Measurements from ENCODE around the gene FABP1.
A peak's percentile ranks its signal among the peaks of the same experiment; 100 is the strongest.

The FABP1 gene

DNA sequence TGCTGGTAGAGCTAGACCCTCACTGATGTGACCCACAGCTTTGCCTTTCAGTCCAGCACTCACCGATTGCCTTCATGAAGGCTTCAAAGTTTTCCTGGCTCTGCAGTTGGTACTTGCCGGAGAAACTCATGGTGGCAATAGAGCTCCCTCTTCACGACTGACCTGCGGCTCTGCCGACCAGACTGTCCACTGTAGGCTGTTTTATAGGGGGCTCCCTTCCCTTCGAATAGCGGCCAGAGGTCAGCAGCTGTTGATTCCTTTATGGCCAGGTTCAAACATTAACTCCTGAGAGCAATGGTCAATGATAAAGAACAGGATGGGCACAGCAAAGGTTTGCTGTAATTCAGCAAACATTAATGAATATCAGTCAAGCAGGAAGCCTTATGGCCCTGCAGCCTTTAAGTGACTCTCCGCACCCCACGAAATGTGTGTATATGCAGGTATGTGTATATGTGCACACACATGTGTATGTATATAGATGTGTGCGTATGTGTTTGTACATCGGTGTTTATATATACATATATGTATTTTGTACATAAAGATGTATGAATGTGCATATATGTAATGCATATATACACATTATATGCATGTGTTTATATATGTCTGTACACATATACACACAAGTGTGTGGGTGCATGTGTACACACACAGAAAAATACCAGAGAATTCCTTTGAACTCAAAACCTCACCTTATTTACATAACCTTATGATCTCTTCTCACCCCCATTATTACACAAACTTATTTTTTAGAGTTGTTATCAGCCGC is at the start of gene FABP1:
TSS of gene FABP1 (minus strand) at position 175 of the 766 bp plus-strand sequence. CDS start at position 130, 45 bp downstream.
- no peak for FAIRE-seq

DNA sequence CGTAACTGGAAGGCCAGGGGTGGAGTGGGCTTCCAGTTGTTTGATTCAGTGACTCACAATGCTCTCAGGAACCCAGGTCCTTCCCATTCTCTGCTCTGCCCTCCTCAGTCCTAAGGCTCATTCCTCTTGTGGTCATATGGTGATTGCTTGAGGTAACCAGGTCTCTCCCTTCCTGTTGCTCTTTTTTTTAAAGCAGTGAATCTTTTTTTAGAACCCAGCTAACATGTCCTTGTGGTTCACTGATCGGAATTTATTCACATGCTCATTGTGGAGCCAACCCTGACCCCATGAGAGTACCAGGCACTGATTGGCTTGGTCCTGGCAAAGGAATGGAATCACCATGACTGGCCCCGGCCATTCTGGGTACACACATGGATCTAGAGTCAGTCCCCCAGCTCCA is 49.7 kb upstream of the FABP1 start:
- no peak for FAIRE-seq

DNA sequence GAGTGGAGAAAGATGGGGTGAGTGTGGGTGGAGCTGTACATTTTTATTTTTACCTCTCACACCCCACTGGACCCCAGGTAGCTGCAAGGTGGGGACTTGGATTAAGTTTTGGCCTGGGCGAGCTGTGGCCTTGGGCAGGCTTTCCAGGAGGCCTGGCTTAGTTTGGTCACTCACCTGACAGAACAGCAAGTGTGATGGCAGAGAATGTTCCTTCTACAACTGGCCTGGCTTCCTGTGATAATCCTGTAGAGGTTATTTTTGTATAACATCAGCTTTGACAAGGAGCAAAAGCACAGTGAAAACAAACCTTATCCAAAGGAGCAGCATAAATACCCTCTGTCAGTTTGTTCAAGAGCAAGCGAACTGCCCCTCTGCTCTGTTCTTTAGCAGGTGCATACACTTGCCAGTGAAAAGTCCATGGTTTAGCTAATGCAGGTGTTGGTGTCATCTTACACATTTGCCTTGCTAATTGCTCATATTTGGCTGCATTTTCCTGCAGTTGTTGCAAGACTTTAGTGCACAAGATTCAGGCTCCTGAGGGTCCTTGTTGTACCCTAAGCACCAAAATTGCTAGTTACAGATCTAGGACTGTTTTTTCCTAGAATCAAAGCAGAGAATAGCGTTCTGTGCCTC is 48.6 kb upstream of the FABP1 start:
- no peak for FAIRE-seq

DNA sequence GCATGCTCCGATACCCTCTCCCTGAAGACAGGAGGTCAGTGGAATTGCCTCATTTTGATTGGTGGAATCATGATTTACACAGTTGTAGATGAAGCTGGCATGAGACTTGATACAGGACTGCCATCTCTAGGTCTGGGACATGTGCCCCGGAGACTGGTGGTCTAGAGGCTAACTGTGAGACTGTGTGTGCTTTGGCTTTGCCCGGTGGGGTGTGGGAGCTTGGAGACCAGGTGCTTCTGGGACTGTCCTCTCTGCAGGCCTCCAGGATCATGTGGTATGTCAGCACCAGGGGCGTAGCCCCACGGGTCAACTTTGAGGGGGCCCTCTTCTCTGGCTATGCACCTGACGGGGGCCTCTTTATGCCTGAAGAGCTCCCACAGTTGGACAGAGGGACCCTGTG is 45.0 kb upstream of the FABP1 start:
- no peak for FAIRE-seq

DNA sequence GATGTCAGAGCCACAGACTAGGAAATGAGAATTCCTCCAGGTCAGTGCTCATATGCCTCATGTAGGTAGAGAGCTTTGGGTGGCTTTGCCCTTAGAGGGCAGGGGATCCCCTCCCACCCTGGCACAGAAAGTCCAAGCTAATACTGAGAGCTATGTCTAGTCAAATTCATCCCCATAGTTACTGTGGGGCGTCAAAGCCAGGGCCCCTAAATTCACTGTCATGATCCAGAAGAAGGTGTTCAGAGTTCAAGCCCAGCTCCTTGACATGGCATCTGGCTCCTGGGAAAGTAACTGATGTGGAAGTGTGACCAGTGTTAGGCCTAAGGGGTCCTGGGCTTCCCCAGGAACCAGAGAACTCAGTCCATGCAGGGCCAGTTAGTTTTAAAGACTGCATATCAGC is 44.1 kb upstream of the FABP1 start:
- FAIRE-seq, result no peak

DNA sequence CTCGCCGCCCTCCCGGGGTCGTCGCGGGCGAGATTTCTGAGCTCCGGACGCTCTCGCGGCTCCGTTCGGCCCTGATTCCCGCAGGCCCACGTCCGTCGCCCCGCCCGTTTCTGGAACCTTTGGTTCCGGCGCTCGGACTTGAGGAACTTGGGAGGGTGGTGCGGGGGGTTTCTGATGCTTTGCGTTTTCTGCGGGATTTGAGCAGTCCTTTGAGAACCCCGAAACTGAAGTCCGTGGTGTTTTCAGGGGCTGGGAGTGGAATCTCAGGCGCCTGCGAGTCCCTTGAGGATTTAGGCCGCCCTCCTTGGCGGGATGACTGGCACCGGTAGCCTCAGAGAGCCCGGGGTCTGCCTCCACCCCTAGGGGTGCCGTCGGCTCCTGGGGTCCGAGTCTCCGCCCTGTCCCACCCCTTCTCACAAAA is 42.6 kb upstream of the FABP1 start:
- no peak for FAIRE-seq

DNA sequence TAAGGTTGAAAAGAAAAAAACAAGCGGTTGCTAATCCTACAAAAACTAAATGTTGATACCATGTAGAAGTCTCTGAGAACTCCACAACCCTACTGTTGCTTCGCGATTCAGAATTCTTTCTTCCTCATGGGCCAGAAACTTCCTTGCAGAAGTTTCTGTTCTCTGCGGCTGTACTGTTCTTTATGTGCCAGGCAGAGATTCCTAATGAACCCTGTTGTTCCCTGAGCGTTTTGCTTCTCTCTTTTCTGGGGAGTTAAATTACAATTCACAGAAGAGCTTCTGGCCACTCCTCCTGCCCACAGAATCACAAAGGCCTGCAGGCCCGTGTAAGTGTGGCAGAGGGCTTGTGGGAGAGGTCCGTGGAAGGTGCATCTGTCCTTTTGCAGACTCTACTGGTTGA is 40.5 kb upstream of the FABP1 start:
- no peak for FAIRE-seq

DNA sequence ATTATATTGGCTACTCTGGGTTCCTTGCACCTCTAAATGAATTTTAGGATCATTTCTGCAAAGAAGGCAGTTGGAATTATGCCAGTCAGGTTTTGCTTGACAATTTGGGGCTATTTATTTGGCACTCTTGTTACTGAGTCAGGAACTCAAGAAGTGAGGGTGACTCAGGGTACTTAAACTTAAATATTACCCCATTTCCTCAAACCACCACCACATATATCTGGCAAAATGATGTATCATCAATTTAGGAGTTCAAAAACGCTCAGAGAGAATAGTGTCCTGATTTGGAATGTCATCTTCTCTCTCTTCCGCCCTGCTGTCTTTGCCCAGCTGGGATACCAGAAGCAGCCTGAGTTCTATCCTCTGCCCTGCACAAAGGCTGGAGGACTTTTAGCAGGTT is 39.9 kb upstream of the FABP1 start:
- no peak for FAIRE-seq

DNA sequence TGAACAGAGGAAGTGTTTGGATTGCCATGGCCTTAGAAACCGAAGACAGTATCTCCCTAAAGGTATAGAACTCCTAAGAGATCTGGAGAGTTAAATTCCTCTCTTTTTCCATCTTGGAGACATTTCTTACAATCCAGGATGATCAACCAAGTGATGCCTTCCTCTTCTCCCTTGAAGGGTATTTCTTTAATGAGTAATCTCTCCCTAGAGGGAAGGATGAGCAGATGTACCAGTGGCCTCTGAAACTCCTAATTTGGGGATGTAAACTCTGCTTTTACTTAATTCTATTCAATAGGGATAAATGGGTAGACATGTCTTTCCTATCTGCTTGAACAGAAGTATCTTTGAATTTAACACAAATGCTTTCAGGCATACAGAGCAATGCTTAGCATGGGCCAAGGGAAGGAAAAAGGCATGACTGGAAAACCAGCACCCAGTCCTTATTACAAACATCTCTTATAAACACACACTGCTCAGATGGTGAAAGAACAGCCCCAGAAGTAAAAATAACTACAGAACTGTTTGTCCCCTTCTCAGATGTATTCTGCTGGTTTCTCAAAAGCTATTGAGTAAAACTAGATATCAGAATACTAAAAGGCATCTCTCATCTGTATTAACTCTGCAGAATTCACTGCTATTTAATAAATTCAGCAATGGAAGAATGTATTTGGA is 37.6 kb upstream of the FABP1 start:
- no peak for FAIRE-seq

DNA sequence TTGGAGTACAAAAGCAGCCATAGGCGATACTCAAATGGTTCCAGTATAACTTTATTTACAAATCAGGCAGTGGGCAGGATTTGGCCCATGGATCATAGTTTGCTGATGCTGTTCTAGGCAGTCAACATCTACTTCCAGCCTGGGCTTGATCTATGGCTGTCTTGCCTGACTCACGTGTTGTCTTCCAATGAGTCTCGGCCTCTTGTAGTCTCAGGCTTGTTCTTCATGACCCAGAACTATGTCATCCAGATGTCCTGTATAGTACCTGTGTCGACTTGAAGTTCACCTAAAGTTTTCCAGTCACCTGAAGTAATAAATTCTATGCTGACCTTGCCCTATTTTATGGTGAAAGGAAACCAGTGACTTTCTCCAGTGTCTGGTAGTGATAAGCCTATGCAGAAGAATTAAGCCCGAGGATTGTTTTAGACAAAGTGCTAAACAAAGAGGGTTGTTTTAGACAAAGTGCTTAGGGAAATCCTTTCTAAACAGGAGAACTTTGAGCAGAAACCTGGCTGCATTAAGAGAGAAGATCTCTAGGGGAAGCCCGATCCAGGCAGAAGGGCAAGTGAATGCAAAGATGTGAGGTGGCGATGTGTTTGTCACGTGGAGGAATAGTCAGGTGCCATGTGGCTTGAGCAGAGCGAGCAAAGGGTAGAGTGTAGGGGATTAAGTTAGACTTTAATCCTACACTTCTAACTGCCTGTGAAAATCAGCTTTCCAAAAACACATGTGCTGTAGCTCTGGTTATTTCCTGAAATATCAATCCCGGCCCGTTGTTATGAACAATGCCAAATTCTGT is 33.8 kb upstream of the FABP1 start:
- no peak for FAIRE-seq

DNA sequence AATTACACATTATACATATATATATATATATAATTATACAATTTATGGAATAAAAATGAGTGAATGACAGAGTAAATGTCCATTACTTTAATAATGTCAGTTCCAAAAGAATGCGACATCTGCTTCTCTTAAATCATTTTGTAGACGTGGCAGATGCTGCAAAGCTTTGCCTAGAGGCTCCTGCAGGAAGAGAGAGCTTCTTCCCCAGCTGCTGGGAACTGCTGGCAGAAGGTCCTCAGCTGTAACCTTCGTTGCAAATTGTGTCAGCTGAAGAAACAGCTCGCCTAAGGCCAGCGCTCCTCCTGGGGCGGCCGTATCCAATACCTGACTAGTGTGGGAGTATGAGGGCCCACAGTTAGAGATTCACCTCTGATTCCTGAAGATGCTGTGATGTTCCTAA is 32.7 kb upstream of the FABP1 start:
- FAIRE-seq, result no peak

DNA sequence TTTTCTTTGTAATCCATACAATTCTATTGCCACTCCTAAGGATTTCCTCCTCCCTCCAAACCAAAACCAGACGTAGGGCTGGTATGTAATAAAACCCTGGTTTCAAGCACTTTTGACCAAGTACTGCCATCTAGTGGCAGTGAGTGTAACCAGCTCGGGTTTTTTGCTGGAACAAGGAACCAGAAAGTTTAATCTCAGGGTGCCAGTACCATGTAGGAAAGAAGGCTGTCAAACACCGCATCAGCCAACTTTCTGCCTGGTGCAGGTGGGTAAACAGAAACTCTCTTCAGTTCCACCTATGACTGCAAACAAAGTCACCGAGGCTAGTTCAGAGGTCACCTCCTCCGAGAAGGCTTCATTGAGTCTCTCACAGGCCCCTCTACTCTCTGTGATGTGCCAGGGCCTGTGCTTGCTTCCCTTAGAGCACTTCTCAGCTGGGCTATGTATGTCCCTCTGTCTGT is 32.1 kb upstream of the FABP1 start:
- peak; percentile 94 for FAIRE-seq

DNA sequence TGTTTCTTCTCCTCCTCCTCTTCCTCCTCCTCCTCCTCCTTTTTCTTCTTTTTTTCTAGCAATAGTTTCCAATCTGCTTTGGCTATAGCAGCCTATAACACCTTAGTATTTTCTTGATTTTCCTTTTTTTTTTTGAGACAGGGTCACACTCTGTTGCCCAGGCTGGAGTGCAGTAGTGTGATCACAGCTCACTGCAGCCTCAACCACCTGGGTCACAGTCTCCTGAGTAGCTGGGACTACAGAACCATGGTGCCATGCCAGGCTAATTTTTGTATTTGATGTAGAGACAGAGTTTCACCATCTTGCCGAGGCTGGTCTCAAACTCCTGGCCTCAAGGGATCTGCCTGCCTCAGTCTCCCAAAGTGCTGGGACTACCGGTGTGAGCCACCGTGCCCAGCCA is 31.6 kb upstream of the FABP1 start:
- no peak for FAIRE-seq

DNA sequence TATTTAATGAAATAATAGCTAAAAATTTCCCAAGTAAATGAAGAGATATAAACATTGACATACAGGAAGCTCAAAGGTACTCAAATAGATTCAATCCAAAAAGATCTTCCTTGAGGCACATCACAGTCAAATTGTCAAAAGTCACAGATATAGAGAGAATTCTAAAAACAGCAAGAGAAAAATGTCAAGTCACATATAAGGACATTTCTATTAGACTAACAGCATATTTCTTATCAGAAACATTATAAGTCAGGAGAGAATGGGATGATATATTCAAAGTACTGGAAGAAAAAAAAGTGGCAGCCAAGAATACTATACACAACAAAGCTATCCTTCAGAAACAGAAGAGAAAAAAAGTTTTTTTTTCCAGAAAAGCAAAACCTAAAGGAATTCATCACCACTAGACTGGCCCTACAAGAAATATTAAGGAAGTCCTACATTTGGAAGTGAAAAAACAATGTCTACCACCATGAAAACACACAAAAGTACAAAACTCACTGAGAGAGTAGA is 21.1 kb upstream of the FABP1 start:
- no peak for FAIRE-seq

DNA sequence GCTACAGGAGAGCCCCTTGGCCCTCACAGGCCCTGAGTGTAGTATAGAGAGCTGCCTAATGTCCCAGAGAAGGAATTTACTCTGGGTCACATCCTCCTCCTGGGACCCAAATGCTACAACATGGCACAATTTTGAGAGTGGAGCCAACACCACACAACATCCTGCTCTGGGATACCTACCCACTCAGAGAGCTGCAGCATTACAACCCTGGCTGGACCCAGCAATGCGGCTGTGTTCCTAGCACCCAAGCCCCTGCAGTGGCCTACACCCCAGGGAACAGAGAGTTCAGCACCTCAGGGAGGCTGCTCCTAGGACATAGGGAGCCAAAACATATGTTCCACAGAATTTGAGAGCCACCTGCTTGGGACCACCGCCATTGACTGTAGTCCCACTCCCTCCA is 19.3 kb upstream of the FABP1 start:
- FAIRE-seq, result no peak

DNA sequence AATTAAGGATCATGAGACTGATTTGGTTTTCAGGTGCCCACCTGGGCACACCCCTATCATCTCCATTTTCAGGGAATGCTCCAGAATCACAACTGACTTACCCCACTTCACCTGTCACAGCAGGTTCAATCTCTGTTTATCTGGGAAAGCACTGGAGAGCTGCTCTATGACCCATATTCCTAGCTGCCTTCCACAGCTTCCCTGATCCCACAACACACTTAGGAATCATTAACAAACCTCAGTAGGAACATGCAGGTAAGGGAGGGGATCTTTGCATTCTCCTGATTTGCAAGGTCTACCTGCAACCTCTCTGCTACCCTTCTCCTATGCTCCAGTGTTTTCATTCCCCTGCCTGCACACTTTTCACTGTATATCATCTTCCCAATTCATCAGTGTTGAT is 18.7 kb upstream of the FABP1 start:
- FAIRE-seq, result no peak

DNA sequence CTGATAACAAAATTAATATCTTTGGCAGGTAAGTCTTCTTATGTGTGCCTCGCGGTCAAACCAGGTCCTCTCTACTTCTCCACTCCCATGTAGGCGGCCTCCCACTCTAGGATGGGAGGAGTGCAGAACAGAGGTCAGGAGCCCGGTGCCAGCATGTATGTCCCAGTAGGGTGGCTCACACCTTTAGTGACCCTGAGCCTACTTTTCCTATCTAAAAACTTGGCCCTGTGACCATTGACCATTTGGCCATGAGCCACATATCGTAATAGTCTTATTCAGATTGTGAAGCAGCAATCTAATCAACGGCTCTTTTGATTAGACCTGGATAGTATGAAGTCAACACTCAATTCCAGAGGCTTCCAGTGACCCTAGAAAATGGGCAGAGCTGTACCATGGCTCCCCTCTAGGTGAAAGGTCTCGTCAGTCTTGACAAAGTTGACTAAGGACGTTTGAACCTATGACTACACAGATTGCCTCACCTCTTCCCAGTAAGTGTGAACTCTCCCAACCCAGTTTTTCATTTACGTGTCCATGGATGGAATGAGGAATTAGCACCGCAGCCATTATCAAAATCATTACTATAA is 17.1 kb upstream of the FABP1 start:
- no peak for FAIRE-seq

DNA sequence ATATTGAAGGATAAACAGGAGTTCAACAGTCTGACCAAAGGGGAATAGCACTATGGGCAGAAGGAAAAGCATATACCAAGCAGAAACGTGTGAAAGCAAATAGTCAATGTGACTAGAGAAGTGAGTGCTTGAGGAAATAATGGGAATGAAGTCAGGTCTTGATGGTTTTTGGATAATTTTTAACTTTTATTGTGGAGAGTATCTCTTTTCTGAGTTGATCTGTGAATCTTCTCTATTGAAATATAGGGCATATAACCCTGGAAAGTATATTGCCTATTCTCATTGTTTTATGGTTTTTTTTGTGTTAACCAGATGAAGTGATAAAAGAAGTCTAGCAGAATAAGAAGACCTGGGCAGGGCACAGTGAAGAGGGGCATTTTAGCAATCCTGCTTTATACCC is 16.4 kb upstream of the FABP1 start:
- no peak for FAIRE-seq

DNA sequence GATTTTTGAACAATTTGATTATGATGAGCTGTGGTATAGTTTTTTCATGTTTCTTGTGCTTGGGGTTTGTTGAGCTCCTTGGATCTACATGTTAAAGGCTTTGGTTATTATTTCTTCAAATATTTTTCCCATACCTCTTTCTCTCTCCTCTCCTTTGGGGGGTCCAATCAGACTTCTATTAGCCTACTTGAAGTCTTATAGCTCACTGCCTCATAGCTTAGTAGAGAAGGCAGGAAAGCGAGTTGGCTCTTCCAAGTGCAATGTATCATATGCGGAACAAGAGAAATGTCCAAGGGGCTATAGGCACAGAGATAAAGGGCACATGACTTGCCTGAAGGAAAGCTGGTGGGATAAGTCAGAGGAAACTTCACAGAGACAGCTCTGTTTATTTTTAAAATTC is 14.1 kb upstream of the FABP1 start:
- no peak for FAIRE-seq

DNA sequence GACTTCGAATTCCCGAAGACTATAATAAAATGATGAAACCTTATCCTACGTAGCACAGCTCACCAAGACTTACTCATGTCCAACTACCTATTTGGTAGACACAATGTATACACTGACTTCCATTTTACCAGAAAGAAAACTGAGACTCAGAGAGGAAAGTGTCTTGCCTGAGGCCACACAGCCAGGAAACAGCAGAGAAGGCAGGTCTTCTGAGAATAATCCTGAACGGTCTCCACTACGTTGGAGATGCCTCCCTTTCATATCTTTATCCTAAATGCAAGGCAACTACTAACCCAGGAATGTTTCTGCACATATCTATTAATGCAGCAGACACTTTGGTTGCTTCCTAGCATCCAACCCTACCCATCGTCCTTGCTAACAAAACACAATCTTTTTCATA is 11.9 kb upstream of the FABP1 start:
- no peak for FAIRE-seq

DNA sequence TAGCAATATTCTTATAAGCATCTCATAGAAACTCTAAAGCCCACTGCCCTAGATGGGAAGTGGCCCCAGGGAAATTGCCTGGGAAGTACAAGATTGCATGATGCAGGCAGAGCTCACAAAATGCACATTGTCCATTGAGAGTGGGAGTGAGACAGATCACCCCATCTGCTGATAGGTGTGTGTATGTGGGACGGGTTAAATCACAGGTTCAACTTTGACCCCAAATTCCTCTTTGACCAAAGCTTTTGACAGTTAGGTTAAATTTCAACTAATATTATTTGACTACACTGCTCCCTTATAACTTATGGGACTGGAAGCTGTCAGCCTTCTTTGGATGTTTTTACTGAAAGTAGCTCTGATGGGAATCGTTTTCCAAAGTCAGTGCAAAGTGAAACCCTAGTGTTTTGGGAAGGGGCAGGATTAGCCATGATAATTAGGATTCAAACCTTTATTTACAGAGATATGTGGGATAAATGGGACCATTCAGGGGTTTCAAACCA is 11.4 kb upstream of the FABP1 start:
- no peak for FAIRE-seq

DNA sequence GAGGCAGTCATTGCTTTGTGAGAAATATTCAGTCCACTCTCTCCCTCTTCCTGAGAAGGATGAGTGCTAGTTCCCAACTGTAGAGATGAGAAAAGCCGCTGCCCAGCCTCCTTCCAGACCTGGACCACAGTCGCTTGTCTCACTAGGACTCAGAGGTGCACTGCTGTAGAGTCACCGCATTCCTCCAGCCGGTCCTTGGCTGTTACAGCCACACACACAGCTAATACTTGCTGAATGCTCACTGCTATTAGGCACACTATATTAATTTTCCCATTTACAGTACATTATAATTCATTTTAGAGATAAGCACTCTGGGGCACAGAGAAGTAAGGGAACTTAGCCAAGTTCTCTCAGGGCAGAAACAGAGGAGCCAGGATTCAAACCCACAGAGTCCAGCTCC is 10.0 kb upstream of the FABP1 start:
- no peak for FAIRE-seq

DNA sequence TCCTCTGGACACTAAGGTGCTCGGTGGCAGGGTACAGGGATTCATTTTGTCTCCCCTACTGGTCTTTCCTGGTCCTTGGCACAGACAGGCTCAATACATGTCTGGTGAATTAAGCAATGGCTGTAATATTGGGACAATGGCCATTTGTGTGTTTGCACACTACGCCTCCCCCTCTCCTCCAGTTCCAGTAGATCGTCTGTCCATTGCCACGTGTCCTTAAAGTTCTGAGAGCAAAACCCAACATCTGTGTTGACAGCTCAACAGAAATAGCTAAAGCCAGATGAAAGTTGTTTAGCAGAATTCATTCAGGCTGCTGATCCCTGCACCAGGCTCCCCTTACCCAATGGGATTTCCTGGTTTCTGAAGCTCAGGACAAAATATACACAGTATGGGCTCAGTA is 9.0 kb upstream of the FABP1 start:
- FAIRE-seq, result no peak
